NCI-H2081 treated with DMSO at 0.1 percent for 48 hours (cell line): ENCODE data around the gene DUSP11.
A peak's percentile ranks its signal among the peaks of the same experiment; 100 is the strongest.
"Not testable (repeated sequence)": the region's sequence is repeated elsewhere in the genome, so short reads cannot be mapped to it uniquely, and the experiment has no call there.

ENCODE experiments used
- DNase-seq: peaks from one replicate; lab custom pipeline; 2025; lab: John Stamatoyannopoulos, UW

The DUSP11 gene

DNA sequence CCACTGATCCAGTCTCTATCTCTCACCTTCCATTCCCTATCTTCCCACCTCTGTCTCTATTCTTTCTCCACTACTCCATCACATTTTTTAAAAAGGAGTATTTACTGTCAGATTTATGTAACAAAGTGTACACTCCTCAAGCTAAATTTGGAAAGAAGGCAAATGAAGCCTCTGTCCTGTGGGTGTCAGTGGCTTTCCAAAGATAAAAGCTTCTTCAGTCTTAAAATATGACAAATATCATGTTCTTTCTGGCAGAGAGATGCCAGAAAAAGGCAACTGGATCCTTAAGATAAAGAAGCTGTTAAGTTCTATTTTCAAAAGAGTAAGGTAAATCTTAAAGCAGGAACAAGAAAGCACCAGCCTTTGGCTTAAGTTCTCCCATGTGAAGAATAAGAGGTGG, 7.1 kb downstream of the DUSP11 start:
- DNase-seq: no peak

DNA sequence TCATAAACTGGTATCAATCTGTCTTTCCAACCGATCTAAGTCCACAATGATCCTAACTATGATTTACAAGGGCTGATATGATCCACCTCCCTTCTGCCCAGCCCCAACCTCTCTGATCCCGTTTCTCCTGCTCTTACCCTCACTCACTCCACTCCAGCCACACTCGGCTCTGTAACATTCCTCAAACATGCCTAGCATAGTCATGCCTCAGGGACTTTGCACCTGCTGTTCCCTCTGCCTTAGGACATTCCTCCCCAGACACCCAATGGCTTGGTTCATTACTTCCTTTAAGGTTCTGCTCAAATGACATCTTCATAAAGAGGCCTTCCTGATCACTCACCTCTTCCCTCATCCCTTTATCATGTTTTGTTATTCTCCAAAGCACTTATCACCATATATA, 9.2 kb downstream of the DUSP11 start:
- DNase-seq: no peak

DNA sequence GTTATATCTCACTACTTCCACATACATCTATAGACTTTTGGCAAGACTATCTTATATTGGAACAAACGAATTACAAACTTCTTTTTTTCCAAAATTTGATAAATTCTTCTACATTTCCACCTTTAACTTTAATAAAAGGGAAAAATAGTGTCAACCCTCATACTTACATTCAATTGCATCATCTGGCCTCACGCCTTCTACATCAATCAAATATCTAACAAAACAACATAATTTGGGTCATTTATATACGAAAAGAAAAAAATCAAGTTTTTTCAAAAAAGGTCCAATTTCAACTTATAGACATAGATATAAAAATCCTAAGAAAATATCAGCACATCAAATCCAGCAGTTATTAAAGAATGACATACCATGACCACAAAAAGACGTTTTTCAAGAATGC, 12.9 kb downstream of the DUSP11 start:
- no peak for DNase-seq

DNA sequence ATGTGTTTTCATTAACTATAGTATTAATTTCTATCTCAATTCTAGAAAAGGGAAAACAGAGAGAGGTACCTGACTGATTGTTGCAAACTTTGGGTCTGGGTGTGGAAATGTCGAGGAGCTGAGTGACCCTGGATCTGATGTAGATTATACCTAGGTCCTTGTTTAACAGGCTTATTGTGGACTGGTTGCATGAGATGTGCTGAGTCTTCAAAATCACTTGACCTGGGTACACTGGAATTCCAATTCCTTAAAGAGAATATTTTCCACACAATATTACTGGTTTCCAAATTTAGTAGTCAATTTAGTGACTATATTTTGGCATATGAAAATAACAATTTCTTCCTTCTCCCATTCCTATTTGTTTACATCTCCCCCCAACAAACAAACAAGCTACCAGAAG, 13.6 kb downstream of the DUSP11 start:
- no peak for DNase-seq

DNA sequence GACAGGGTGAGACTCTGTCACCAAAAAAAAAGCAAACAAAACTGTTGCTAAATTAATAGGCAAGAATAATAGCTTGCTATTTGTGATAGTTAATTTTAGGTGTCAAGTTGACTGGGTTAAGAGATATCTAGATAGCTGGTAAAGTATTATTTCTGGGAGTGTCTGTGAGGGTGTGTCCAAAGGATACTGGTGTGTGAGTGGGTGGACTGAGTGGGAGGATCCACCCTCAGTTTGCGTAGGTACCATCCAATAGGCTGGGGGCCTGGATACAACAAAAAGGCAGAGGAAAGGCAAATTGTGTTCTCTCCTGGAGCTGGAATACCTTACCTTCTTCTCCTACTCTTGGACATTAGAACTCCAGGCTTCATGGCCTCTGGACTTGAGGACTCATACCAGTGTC, 15.0 kb downstream of the DUSP11 start:
- no peak for DNase-seq

DNA sequence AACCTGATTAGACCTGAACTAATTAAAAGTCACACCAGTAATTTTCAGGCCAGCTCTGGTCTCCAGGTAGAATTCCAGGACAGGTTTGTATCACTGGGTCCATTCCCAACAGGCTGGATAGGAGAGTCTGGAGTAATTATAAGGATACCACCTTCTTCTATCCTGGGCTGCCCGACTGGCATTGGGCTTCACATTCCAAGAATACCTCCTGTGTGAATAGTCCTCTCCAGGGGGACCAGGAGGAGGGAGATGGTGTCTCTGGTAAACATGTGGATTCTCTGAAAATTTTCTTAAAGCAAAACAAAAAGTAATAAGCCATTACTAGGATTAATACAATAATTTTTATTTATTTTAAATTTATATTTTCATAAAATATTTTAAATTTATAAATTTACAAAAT, 17.3 kb downstream of the DUSP11 start:
- DNase-seq: no peak

DNA sequence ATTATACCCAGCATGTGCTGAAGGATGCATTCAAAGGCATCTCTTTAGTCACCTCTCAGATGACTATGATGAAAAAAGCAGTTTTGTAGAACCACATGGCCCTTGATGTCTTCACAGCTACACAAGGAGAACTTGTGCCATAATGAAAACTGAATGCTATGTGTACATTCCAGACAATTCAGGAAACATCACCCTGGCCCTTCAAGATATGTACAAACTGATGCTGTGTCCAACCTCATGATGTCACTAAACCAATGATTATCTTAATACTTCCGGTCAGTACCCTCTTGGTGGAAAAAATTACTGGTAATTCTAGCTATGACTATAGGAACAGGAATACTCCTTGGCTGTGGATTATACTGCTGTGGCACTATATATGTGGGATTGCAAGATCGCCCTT, 20.0 kb downstream of the DUSP11 start:
- no peak for DNase-seq

DNA sequence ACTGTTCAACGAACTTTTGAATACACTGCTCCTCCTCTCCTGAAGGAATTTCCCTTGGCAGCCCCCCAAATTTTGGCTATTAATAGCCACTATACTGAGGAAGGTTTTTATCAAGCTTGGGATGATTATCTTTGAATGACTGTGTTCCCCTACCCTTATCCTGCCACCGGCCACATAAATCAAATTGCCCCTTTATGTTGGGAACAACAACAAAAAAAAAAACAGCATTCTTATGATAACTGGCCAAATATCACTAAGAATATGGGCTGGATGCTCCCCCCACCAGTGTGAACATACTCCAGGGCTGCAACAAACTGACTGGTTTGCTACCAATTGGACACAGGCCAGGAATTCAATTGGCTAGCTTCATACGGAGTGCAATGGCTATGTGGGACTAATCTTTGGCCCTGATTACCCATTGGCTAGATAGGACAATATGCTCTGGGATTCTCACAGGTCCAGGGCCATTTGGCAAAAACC, 20.6 kb downstream of the DUSP11 start:
- DNase-seq: no peak

DNA sequence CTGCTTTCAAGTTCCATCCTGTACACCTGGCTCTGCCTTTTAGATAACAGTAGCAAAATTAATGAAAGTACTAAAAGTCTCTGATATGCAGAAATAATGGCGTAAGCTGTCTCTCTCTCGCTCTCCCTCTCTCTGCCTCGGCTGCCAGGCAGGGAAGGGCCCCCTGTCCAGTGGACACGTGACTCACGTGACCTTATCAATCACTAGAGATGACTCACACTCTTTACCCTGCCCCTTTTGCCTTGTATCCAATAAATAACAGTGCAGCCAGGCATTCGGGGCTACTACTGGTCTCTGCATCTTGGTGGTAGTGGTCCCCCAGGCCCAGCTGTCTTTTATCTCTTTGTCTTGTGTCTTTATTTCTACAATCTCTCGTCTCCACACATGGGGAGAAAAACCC, 25.6 kb downstream of the DUSP11 start:
- DNase-seq: not testable (repeated sequence)

DNA sequence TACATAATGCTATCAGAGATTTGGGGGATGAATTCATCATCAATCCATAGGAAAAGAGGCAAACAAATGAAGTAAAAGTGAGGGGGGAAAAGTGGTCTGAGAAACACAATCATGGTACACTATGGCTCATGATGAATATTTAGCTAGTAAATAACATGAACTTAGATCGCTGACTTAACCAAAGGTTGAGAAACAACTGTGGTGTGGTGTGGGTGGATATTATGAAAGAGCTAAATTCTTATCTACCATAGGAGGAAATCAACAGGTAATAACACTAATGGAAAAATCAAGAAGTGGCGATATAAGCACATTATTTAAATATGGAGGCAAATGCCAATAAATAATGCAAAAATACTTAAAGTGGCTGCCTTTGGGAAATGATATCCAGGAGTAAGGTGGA, 30.6 kb downstream of the DUSP11 start:
- DNase-seq: no peak

DNA sequence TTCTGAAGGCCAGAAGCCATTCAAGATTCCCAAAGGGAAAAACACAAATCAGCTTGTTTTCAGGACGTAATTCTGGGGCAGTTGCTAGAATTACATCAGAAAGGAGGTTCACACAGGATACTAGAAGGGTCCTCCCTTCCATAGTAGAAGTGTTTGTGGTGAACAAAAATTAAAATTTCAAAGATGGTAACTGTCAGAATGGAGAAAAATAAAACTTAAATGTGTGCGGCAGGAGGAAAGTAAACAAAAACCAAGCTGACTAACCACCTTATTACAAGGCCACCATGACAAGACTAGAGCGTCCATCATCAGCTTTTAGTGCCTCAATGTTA, 33.1 kb downstream of the DUSP11 start:
- no peak for DNase-seq

DNA sequence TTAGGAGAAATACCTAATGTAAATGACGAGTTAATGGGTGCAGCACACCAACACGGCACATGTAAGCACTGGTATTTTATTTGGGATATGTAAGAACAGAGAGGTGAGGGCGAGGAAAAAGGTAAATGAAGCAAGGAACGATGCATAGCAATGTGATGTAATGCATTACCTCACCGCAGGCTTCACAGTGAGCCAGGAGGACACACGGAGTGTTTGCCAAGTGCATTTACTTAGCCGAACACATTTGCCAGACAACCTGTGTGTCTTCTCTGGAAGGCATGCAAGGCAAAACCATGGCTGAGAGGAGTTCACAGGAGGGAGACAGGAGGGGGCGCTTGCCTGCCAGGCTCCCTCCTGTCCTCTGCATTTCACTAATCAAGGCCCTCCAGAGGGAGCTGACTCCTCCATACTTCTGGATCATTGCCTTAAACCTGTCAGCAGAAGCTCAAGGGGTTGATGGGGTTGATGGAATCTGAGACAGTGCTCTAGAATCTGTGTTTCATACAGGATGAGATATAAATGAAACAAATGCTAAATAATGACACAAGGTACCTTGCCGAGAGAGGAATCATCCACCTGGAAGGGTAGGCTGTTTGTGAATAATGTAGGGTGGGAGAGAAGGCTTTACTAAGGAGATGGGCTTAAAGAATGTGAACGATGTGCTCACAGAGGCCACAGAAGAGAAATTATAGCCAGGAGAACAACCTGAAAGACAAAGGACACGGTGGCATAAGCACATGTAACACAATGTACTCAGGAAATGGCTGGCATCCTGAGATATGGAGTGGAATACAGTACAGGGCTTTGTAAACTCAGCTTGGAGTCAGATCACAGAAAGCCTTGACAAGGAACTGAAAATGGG, 33.7 kb downstream of the DUSP11 start:
- no peak for DNase-seq

DNA sequence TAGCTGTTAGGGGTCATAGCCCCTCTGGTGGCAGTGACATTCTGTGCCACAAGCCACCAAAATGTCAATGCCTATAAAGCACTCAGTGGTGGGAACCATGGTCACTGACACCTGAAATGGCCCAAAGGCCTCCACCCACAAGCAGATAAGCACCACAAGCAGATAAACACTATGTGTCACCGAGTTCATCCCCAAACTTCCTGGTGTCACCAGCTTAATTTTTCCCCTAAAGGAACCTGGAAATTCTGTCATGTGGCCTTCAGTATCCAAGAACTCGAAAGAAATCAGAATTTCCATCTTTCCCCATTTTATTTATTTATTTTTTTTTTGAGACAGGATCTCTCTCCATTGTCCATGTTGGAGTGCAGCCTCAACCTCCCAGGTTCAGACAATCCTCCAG, 39.1 kb downstream of the DUSP11 start:
- DNase-seq: no peak

DNA sequence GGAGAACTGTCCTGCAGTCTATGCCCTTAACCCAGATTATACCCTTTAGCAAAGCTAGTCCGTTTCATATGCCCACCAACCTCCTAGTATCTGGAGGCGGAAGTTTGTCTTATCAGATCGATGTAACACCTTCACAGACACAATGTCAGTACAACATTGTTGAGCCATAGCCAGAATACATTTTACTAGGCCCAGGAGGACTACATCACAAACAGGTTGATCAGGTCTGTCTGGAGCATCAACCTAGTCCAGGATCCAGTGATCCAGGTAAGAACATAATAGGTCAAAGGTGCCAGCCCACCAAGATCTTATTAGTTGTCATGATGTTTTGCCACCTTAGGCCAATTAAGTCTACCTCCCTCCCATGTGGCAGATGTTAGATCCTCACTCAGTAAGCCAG, 40.8 kb downstream of the DUSP11 start:
- no peak for DNase-seq

DNA sequence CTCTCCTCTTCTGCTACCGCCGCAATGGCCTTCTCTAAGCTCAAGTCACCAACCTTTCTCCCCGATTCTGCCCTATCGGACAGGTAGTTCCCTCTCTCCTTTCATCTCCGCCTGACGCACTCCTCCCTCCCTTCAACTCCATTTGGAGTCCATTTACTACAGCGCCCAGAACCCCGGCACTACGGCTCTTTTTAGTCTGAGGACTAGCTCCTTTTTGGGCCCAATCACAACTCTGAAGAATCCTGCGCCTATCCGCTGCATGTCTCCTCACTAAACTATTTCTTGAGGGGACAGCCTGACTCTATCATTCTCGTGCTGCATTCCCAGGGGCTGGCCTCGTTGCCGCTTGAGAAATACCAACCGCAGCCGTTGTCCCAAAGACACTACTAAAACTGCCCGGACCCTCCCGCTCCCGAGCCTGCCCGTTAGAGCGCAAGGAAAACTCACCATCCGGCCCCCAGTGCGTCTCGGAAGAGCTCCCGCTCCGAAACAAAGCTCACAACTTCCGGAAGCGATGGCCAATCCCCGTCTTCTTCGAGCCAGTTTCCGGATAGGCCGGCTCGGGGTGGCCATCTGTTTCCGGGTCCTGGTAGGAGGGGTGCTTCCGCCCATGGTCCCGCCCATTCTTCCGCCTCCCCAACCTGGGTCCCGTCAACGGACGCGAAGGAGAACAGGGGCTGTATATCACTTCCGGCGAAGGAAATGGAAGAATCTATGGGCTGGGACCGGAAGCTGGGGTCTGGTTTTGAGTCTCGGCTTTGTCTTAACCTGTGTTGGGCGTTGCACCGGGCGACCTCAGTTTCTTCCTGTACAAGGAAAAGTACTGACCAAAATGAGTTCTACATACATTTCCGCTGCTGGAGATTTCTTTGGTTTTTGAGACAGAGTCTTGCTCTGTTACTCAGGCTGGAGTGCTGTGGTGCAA, 42.8 kb downstream of the DUSP11 start, which contains the start of gene TPRKB:
TSS of gene TPRKB (minus strand) at position 491 of the 925 bp plus-strand sequence. CDS start 2,776 bp downstream, outside the sequence.
- DNase-seq: peak; percentile 92

DNA sequence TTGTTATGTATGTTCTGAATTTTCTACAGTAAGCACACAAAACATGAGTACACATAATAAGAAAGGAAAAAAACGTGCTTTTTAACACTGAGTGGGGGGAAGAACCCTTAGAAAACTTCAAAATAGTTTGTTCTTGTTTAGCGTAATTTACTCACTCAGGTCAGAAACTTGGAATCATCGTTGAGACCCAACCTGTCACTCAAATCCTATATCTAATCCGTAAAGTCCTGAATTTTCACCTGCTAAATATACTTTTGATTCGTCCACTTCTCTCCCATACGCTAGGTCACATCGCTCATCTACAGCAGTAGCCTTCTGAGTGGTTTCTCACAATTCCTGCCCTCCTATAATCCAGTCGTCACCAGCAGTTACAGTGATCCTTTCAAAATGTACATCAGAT, 43.5 kb downstream of the DUSP11 start:
- no peak for DNase-seq

DNA sequence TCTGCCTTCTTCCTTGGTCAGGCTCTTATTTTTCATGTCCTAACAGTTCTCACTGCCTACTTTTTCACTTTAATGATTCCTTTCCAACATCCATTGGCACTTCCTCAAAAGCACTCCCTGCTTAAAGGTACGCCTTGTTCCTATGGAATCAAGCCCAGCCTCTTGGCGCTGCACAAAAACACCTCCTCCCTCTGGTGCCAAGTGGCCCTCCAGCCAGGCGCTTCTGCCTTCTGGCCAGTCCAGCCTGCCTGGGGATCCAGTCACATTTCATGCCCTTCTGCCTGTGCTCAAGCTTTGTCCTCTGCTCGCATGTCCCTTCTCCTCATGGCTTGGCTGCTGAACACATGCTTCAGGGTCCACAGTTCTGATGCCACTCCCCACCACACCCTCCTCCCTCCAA, 49.1 kb downstream of the DUSP11 start:
- DNase-seq: no peak

DNA sequence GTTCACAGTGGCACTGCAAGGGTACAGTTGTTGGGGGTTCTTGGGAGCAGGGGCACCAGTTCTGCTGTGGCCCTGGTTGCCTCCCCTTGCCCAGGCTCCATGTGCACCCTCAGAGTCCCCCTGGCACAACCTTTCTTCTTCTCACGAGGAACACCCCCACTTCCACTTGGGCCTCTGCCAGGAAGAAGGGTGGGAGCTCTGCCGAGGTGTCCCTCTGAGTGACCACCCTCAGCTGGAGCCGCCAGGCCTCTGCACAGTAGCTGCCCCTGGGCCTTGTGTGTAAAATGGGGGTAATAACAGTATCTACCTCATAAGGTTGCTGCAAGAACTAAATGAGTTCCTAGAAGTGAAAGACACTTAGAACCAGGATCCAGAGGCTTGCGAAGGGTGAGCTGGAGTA, 51.2 kb downstream of the DUSP11 start:
- no peak for DNase-seq

DNA sequence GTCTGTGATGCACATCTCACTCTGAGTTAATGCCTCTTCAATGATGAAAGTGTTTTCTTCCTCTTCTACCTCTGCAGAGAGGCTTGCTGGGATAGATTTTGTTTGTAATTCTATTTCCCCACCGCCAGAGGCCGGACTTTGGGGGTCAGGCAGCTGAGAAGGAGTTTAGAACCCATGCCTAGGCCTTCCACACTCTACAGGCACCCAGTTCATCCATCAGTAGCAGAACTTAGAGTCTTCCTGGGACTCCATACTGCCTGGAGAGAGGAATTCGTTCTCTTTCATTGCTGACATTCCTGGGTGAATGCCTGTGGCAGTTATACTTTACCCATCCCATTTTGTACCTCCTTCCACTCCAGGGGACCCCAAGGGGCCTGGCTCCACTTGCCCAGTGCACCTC, 51.9 kb downstream of the DUSP11 start:
- no peak for DNase-seq

DNA sequence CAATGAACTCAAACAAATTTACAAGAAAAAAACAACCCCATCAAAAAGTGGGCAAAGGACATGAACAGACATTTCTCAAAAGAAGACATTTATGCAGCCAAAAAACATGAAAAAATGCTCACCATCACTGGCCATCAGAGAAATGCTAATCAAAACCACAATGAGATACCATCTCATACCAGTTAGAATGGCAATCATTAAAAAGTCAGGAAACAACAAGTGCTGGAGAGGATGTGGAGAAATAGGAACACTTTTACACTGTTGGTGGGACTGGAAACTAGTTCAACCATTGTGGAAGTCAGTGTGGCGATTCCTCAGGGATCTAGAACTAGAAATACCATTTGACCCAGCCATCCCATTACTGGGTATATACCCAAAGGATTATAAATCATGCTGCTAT, 53.2 kb downstream of the DUSP11 start:
- not testable (repeated sequence) for DNase-seq

DNA sequence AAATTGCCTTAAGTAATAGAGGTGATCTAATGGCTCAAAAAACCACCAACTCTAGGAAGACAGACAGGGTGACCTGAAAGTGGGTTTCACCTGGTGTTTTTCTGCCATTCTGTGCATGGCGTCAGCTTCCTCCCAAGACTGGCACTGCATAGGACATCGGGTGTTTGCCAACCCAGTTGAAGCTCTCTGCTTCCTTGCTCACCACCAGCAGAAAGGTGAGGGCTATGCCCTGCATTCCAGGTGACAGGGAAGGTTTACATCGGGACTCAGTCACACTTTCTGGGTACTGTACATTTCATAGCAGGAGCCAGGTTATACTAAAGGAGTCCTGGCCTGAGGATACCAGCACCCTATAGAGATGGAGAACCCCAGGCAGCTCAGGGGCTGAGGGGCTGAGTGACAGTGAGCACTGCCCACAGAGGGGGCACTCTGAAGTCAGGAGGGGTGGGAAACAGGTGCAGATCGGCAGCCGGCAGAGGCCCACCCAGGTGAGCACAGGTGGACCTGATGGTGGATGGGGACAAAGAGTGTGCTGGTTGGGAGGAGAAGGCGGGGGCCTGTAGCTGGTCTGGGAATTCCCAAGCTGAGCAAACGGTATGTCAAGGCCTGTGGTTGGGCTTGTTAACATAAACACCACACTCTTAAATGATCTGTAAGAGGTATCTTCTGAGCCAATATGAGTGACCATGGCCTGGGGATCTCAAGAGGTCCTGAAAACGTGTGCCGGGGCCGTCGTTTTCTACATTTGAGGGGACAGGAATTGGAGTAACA, 60.9 kb downstream of the DUSP11 start:
- DNase-seq: no peak

DNA sequence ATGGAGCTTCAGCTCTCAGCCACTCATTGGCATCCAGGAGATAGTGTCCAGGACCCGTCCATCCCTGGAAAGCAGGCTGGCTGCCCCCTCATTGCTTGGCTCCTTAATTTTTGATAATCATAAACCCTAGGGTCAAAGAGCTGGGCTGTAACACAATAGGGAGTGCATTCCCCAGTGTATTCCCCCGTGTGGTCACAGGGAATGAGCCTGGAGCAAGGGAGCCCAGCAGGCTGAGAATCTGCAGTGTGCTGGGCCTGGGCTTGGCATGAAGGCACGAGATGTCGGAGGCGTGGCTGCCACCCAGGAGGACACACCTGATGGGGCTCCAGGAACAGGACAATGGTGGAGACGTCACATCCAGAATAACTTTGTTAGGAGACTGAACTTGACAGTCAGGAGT, 61.5 kb downstream of the DUSP11 start:
- no peak for DNase-seq
